ENCODE measurements around the gene TNIP2. TPM values are rescaled to one million over a fixed set of nuclear protein-coding genes. Genes with fewer than 3 reads are reported as not detected.

TNIP2 gene
- total RNA-seq (2014; rRNA removed) (56.5 and 77.8 TPM in 2 replicates), Bru-seq, nascent RNA (percentile 53 among the genes with signal in this experiment), BruChase-seq, experiment 1, labeled RNA remaining after a 6-hour chase (percentile 74 among the genes with signal in this experiment), BruChase-seq, experiment 2, labeled RNA remaining after a 2-hour chase (percentile 65 among the genes with signal in this experiment)
- long read RNA-seq, transcript TNIP2-201 (6 exons, 1,974 nt), result major isoform, 87 of 132 reads
- long read RNA-seq, partial matches to known transcripts, result 26 of 132 reads
- long read RNA-seq, other reads (novel, unspliced or antisense), result 12 of 132 reads

DNA sequence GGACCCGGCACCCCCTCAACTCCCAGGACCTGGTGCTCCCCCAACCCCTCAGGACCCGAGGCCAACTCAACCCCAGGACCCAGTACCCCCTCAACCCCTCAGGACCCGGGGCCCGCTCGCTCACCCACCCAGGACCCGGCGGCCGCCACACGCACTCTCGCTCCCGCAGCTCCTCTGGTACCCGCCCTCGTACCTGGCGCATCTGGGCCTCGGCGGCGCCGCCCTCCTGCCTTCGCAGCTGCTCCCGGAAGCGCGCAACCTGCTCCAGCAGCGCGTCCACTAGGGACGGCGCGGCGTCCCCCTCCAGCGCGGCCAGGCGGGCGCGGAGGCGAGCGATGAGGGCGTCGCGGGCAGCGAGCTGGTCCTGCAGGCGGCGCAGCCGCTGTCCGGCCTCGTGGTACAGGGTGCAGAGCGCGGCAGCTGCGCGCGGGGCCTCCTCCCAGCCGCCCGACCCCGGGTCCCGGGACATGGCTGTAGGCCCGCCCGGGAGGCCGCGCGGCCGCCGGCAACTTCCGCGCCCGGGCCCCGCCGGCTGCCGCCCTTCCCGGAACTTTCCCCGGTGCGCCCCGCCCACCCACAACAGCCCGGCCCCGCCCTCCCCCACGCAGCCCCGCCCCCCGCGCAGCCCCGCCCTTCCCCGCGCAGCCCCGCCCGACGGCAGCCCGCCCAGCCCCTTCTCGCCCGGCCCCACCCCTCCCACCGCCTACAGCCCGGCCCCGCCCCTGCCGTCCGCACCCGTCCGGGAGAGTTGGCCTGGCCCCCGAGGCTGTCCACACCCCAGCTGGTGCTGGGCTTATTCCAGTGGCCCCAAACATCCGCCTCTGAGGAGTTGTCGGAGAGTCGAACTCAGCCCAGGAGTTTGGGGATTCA, at the start of gene TNIP2:
Gene TNIP2 (minus strand): TSS at position 516 of the 870 bp plus-strand sequence. CDS start 47 bp downstream, at position 469.
- CTCF ChIA-PET, result interaction anchor here (0.7 kb wide), 1 partner anchor 394 kb away, joined by 3 read pairs; no protein-coding TSS in a partner anchor
- BruUV-seq (replicated peaks), result no TSS peak

GRCh38 chr4:2804973-2805501, 48.9 kb upstream of the TNIP2 start:
- Histone ChIP-seq H3K36me3 (ENCODE audit: low read depth, low read length) (no peaks in the 10 kb centered on the region), H3K27ac (ENCODE audit: low read length) (peak overlapping the region; percentile 34; the same call in 1 of the 2 replicates), H3K27me3 (ENCODE audit: low read length) (no peaks in the 10 kb centered on the region), H3K79me2 (ENCODE audit: low read length) (no peaks in the 10 kb centered on the region), H3K9ac (ENCODE audit: low read length) (peak overlapping the region; percentile 29; the same call in 1 of the 2 replicates), H3K9me2 (replicated peaks; ENCODE audit: low read length) (no peaks in the 10 kb centered on the region), H3K4me2 (ENCODE audit: low read length) (0 out of 2 replicates have a peak overlapping the region, but pooled peaks have one; percentile 39), H4K20me1 (ENCODE audit: low read length) (no peaks in the 10 kb centered on the region), H3F3A (ENCODE audit: low read length, unreplicated experiment) (no peaks in the 10 kb centered on the region), H3K9me3 (ENCODE audit: low read length) (no peaks in the 10 kb centered on the region), H2AFZ (ENCODE audit: low read length) (no peak overlapping the region), H3K4me3 (ENCODE audit: low read length) (no peak overlapping the region), H3K4me1 (ENCODE audit: insufficient read depth, low read length) (peaks cover 18% of the 10 kb centered on the region)
- no TSS peak for BruUV-seq (replicated peaks)
- DNase-seq (no peak), ATAC-seq (no peak)
- POLR2A ChIA-PET (ENCODE audit: unreplicated experiment), result no interaction called here
- CTCF ChIA-PET, result no interaction called here
- intact Hi-C loops (cut with micrococcal nuclease), result no loop called here
- no peak for TF ChIP-seq EZH2 (IDR thresholded peaks at IDR 0.05; ENCODE audit: low read length, unreplicated experiment)
- TF ChIP-seq, protein P1, sequence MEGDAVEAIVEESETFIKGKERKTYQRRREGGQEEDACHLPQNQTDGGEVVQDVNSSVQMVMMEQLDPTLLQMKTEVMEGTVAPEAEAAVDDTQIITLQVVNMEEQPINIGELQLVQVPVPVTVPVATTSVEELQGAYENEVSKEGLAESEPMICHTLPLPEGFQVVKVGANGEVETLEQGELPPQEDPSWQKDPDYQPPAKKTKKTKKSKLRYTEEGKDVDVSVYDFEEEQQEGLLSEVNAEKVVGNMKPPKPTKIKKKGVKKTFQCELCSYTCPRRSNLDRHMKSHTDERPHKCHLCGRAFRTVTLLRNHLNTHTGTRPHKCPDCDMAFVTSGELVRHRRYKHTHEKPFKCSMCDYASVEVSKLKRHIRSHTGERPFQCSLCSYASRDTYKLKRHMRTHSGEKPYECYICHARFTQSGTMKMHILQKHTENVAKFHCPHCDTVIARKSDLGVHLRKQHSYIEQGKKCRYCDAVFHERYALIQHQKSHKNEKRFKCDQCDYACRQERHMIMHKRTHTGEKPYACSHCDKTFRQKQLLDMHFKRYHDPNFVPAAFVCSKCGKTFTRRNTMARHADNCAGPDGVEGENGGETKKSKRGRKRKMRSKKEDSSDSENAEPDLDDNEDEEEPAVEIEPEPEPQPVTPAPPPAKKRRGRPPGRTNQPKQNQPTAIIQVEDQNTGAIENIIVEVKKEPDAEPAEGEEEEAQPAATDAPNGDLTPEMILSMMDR (conservative IDR thresholded peaks at IDR 0.05; ENCODE audit: low read depth, low read length), result no peak
- TF ChIP-seq EZH2phosphoT487 (IDR thresholded peaks at IDR 0.05; ENCODE audit: borderline replicate concordance, low read length), result no peak

More for the DNA sequence above, at the start of gene TNIP2:
- Histone ChIP-seq H3K9me3 (ENCODE audit: low read length) (no peaks in the 10 kb centered on the region), H3K9ac (ENCODE audit: low read length) (peak within 1 kb of the TSS; percentile 77), H3K36me3 (ENCODE audit: low read depth, low read length) (no peaks in the 10 kb centered on the region), H3K9me2 (replicated peaks; ENCODE audit: low read length) (no peaks in the 10 kb centered on the region), H3K27me3 (ENCODE audit: low read length) (no peaks in the 10 kb centered on the region), H4K20me1 (ENCODE audit: low read length) (peaks cover 9% of the 10 kb centered on the region; the same call in 1 of the 2 replicates), H3K27ac (ENCODE audit: low read length) (peak within 1 kb of the TSS; percentile 29; the same call in 1 of the 2 replicates), H3K4me3 (ENCODE audit: low read length) (peak within 1 kb of the TSS; percentile 77), H3F3A (ENCODE audit: low read length, unreplicated experiment) (no peaks in the 10 kb centered on the region), H3K4me2 (ENCODE audit: low read length) (peak within 1 kb of the TSS; percentile 90), H3K4me1 (ENCODE audit: insufficient read depth, low read length) (peaks cover 6% of the 10 kb centered on the region; the same call in 1 of the 2 replicates), H2AFZ (ENCODE audit: low read length) (peak within 1 kb of the TSS; percentile 81), H3K79me2 (ENCODE audit: low read length) (peaks cover 42% of the 10 kb centered on the region)
- ATAC-seq (peak; percentile 83), DNase-seq (peak; percentile 73)
- POLR2A ChIA-PET (ENCODE audit: unreplicated experiment), result interaction anchor here (0.5 to 0.6 kb wide), 3 partner anchors 8 to 178 kb away, joined by 3 to 7 read pairs (median 5); partner anchors contain the start of gene ADD1
- TF ChIP-seq EZH2 (IDR thresholded peaks at IDR 0.05; ENCODE audit: low read length, unreplicated experiment) (no peak), EZH2phosphoT487 (IDR thresholded peaks at IDR 0.05; ENCODE audit: borderline replicate concordance, low read length) (no peak)
- TF ChIP-seq, protein P1 (conservative IDR thresholded peaks at IDR 0.05; ENCODE audit: low read depth, low read length), result no peak
- intact Hi-C loops (cut with micrococcal nuclease), result no loop called here
